HuH-7.5 (cell line): ENCODE measurements around the gene KCNK7.
A peak's percentile ranks its signal among the peaks of the same experiment; 100 is the strongest.

Experiments
- DNase-seq: peaks from one replicate; pipeline ENCODE4 v3.0.0; 2011; ENCODE audit warnings: low spot score

Gene KCNK7

DNA sequence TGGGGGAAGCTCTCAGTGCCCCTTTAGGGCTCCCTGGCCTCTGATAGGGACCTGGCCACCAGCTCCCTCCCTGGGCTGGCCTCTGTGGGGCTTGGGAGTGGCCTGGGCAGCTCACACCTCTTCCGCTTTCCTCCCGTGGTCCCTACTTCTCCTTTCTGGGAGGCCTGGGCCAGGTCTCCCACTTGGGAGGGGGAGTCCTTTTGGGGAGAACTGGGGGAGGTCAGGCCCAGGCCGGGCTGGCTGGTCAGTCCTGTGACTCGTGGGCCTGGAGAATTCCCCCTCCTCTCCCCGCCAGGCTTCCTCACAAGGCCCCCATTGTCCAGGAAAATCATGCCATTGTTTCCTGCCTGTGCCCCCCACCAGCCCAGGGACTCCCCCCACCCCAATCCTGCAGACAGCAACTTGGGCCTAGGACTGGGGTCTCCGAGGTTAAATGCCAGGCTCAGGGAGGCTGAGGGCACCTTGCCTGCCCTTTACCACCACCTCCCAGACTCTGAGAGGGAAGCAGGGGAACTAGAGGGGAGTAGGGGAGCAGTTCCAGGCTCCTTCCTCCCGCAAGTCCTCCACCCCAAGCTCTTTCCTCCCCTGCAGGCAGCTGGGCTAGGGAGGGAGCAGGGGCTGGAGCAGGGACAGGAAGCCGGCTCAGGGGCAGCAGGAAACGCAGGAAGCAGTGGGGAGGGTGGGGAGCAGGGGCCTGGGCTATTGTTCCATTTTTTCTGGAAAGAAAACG is 15.6 kb upstream of the KCNK7 start:
- DNase-seq, result no peak

DNA sequence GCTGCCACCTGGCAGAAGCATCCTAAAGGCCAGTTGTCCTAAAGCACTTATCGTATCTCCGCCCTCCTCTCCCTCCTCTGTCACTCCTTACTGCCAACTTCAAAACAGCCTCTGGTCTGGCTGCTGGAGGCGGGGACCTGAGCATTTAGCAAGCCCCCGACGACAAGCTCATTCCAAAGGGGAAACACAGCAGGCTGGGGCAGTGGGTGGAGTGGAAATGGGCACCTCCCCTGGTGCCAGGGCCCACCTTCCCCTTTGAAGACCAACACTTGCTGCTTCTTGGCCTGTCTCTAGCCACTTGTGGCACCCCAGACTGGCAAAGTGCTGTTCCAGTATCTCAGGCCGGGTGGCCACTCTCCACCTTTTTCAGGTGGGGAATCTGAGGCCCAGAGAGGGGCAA is 14.8 kb upstream of the KCNK7 start:
- no peak for DNase-seq

DNA sequence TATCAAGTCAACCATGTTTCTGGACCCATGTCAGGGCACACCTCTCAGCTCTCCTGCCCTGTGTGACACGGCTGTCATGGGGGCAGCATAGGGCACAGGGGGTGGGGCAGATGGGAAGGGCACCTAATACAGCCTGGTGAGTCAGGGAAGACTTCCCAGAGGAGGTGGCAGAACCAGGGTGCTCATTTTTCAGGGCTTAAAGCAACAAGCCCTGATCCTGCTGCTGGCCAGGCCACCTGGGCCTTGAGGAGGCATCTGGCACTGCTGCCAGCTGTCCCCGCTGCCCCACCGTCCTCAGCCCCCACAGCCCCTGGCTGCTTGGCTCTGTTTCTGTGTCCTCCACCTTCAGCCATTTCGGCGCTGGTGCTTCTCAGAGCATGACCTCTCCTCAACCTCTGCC is 14.1 kb upstream of the KCNK7 start:
- DNase-seq, result no peak

DNA sequence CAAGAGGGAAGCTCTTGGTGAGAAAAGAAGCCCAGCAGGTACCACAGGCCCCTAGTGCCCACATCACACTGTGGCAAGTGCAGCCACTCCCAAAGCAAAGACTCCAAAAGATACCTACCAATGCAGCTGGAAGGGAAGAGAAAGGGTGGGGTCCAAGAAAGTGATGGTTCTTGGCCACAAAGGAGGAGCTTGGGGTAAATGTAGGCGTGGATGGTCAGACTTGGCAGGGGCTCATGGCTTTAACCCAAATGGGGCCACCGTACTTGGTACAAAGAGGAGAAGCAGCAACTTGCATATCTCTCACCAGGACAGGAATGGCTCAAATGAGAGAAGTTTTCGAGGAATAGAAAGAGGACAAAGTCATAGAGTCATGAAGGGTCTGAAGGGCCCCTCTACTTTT is 13.6 kb upstream of the KCNK7 start:
- no peak for DNase-seq

DNA sequence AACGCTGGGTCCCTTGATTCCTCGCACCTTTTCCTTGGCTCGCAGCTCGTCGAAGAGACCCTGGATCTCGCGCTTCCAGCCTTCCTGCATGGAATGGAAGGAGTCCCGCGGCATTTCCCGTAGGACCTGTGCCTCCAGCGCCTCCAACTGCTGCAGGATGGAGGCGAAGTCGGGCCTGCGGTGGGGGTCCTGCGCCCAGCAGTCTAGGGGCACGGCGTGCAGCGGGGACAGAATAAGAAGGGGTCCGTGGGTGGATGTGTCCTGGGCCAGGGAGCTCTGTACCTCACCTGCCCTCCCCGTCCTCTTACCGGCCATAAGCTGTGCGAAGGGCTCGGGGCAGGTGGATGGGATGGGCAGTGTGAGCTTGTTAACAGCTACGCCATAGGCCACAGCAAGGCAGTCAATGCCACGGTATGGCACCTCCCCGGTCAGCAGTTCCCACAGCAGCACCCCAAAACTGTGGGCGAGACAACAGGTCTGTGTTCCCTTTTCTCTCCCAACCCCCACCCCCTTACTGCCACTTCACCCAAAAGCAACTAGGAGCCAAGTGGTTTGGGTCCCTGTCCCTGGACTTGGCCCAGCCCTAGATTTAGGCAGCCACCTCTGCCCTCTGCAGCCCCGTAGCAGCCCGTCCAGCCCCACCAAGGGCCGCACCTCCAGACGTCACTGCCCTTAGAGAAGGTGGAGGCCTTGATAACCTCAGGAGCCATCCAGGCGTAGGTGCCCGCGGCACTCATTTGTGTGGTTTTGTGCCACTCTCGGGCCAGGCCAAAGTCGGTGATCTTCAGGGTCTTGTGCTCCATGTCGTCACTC is 12.2 kb upstream of the KCNK7 start:
- no peak for DNase-seq

DNA sequence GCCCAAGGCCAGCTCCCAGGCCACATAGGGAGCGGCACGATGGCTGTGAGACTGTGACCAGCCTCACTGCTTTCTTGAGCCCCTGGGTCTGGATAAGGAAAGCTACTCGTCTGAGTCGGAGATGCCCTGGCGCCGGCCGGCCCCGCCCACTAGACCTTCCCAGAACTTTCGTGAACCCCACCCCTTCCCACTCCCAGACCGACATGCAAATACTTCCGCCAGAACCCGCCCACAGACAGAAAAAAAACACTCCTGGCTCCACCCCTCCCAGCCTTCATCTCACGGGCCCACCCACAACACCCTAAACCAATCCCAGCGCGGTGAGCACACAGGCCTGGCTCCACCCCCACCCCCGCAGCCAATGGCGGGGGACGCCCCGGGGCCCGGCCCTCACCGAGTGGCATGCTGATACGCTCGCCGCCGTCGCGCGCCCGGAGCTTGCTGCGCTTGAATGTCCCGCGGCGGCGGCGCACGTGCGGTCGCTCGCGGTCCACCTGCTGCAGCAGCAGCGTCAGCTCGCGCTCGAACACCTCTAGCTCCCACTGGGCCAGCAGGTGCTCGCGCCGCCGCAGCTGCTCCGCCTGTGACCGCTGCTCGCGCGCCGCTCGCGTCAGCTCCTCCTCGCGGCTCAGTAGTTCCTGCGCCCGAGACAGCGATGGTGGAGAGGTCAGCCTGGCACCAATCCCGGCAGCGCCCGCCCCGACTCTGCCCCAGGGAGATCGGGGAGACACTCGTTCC is 11.4 kb upstream of the KCNK7 start:
- no peak for DNase-seq

DNA sequence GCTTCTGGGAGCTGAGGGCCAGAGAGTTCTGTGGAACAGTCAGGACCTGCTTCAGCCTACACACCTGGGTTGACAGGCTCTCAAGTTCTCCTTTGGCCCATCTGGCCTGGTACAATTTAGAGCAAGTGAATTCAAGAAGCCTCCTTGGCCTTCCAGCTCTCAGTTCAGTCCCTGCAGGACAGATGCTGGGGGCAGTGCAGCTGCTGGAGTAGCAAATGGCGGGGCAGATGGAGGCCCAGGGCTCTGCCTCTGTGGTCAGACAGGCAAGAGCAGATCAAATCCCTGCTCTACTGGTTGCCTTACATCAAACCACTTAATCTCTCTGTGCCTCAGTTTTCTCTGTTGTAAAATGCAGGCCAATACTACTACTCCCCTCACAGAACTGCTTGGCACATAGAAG is 8.7 kb upstream of the KCNK7 start:
- DNase-seq, result no peak

DNA sequence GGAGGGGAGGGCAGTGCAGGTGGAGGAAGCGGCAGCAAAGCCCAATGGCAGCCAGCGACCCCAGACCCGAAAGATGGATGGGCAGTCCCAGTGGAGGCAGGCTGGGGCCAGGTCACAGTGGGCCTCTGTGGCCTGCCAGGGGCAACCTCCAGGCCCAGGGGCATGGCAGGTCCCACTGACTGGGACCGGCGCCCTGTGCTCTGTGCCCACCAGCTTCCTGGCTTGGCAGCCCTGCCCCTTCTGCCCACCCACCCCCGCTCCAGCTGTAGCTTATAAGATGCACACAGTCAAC is 4.3 kb upstream of the KCNK7 start:
- DNase-seq, result no peak

DNA sequence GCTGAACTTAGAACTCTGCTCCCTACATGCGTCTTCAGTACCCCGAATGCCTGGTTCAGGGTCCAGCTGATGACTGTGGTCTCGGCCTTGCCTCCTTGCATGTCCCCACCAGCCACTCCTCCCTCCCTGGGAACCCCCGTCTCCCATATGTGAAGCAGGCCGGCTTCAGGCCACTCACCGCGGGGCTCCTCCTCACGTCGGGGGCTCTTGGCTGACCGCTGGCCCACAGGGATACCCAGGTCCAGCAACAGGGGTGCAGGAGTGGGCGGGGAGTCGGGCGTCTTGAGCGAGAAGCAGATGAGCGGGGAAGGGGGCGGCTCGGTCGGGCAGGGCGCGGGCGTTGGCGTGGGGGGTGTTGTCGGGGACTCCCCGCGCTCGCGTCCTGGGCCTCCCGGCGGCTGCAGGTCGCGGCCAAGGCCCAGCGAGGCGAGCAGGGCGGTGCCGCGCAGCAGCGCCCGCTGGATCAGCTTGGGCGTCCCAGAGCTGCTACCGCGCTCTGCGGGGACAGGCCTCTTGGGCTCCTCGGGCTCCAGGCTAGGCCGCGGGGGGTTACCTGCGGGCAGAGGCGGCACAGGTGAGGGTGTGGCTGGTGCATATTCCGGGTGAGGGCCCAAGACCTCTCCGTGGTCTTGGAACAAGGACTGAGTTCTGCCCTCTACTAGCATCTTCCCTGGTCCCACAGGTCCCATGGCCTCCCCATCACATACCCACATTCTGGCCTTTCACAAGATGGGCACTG is 3.8 kb upstream of the KCNK7 start:
- DNase-seq, result no peak

DNA sequence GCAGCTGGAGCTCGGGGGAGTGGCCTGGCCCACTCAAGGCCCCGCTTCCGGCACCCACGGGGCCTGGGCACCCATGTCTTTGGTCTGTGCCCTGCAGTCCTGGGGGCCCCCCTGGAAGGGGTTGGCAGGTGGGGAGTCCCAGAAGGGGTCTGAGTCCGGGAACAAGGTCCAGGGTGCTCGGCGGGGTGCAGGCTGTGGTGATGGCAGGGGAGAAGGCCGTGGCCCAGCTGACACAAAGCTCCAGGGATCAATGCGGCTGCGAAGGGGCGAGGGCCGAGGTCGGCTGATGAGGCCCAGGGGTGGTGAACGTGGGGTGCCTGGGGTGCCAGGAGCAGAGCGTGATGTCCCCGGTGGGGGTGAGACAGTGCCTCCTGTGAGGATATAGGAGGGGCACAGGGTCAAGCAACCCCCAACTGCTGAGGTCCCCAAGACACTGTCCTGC is 2.7 kb upstream of the KCNK7 start:
- no peak for DNase-seq

DNA sequence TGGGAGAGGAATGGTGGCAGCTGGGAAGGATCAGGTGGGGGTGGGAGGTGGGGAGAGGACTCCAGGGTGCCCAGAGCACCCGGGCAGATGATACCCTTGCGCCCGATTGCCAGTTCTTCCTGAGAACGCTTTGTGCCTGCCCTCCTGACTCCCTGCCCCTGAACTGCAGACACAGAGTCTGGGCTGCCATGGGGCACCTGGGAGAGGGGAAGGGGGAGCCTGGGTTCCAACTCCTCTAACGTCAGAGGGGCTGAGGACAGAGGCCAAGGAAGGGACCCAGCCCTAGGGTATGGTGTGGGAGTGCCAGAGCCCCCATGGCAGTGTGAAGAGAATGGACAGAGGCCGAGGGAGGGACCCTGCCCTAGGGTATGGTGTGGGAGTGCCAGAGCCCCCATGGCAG is 920 bp upstream of the KCNK7 start:
- DNase-seq, result no peak

DNA sequence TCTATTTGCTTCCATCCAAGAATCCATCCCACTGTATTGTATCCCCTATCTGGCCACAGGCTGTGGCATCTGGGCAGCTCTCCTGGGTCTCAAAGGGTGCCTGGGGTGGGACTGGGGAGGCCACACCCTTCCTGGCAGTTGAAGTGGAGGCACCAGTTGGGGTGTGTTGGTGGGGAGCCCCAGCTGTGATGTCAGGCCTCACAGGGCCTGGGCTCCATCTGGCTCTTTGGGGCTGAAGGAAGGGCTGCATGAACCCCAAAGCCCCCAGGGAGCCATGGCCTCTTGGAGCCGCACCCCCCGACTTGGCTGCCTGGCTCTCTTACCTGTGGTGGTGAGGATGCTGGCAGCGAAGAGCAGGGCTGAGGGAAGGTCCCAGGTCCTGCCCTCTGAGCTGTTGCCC is 469 bp downstream of the KCNK7 start:
- no peak for DNase-seq

DNA sequence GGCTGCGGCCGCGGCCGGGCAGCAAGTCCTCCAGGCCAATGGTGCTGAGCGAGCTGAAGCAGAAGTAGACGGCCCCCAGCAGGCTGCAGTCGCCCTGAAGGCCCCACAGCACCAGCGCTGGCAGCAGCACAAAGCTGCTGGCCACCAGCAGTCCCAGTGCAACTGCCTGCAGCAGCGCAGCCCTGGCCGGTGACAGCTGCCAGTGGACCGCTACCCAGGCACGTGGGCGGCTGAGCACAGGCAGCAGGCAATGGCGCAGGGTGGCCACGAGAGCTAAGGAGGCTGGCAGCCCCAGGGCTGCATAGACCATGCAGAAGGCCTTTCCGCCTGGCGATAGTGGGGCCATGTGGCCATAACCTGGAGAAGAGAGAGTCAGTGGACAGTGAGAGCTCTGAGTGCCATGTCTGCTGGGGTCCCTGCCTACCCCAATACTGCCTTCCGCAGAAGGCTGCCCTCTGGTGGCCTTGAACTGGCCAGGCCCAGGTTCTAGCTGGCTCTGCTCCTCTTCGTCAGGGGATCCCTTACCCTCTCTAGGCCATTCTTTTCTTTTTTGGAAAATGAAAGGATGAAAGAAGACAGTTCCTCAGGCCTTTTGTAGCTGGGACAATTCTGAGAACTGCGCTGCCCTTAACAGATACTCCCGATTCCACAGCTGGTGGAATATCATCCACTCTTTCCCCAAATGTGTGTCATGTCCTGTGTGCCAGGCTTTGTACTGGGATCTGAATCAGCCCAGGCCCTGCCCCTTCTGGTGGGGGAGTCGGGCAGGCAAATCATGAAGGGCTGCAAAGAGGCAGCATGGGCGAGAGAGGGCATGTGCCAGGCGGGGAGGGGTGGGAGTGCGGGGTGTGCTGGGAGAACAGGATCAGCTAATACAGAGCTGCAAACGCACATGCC is 1.8 kb downstream of the KCNK7 start:
- DNase-seq, result peak; percentile 90

DNA sequence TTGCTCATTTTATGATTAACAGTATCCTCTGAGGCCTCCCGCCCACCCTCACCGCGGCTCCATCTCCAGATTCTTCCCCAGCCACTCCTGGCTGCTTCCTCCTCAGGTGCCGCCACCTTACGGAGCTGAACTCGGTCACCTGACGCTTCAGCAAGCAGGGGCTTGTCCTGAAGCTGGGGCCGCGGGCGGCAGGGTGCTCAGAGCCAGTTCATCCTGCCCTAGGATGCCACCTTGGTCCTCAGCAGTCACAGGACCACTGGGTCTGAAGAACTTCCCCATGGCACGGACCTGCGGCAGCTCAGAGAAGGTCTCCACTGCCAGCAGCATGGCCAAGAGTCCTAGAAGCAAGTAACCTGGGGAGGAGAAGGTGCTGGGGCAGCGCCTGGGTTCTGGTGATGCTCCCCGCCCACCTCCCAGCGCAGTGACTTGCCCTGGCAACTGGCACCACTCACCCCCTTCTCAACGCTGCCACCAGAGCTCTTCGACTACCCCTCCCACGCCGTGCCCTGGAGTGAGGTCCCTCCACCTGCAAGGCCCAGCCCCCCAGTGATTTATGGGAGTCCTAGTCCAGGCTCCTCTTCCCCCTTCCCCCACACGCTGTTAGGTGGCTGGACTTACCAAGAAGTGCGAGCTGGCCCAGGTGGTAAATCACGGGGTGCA is 2.6 kb downstream of the KCNK7 start:
- DNase-seq, result no peak

DNA sequence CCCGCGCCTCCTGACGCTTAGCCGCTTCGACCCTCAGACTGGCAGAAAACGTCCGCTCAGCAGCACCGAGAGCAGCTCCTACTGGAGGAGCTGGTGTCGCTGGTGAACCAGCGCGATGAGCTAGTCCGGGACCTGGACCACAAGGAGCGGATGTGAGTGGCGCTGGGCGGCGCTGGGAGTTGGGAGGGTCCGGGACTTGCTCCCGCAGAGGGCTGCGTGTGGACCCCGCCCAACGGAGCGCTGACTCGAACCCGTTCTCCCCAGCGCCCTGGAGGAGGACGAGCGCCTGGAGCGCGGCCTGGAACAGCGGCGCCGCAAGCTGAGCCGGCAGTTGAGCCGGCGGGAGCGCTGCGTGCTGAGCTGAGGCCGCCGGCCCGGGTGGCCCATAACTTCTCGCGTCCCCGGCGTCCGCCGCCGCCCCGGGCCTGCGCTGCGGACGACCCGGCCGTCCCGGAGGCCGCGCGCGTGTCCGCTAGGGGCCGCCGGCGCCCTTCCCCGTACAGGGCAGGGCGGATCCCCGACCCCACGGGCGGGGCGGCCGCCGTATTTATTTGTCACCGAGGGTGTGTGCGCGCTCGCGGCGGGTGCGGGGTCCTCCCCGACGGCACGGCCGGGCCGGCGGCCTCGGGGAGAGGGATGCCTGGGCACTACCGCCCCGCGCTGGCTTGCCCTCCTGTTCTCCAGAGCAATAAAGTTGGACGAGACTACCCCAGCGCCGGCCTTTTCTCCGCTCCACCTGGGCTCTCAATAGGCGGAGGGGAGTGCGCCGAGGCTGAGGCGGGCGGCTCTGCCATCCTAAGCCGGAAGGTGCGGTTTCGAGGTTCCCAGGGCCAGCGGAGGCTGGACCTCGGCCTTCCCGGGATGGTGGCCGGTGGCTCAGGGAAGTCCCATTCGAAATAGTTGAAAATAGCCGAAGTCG is 3.4 kb downstream of the KCNK7 start:
- no peak for DNase-seq

DNA sequence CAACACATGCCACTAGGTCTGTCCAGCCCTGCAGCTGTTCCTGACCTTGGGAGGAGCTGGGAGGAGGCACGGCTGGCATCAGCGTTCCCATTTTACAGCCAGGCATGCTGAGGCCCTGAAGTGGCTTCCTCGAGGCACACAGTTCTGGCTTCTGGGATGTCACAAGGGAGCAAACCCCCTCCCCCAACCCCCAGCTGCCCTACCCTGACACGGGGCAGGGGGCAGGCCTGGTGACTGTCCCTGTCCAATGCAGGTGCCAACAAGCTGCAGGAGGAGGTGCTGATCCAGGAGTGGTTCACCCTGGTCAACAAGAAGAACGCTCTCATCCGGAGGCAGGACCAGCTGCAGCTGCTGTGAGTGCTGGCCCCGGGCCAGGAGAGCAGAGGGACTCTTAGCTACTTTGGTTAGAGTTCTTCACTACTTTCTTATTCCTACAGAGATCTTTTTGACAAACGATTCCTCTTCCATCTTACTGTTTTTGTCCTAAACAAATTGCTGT is 5.3 kb downstream of the KCNK7 start:
- no peak for DNase-seq

DNA sequence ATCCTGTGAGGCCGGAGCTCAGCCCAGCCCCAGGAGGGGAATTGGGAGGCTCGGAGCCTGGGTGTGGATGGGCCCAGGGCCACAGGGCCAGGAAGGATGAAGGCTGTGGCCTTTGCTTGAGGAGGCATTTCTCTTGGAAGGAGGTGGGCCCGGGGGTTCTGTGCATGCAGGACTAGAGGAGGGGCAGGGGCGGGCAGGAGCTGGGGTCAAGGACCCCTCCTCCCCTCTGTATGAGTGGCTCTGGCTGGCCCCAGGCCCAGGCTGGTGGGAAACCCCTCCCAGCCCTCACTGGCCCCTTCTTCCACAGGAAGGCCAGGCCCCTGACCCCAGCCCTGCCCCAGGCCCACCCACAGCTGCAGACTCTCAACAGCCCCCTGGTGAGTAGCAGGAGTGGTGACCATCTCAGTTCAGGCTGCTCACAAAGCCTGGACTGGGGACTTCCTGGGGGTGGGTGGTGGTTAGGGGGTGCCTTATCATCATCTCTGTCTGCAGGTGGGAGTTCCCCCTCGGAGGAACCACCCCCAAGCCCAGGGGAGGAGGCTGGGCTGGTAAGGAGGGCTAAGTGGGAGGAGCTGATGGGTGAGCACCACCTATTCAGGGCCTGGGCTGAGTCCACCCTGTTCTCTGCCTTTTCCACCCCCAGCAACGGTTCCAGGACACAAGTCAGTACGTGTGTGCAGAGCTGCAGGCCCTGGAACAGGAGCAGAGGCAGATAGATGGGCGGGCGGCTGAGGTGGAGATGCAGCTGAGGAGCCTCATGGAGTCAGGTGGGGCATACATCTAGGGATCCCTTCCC is 6.0 kb downstream of the KCNK7 start:
- DNase-seq, result no peak

DNA sequence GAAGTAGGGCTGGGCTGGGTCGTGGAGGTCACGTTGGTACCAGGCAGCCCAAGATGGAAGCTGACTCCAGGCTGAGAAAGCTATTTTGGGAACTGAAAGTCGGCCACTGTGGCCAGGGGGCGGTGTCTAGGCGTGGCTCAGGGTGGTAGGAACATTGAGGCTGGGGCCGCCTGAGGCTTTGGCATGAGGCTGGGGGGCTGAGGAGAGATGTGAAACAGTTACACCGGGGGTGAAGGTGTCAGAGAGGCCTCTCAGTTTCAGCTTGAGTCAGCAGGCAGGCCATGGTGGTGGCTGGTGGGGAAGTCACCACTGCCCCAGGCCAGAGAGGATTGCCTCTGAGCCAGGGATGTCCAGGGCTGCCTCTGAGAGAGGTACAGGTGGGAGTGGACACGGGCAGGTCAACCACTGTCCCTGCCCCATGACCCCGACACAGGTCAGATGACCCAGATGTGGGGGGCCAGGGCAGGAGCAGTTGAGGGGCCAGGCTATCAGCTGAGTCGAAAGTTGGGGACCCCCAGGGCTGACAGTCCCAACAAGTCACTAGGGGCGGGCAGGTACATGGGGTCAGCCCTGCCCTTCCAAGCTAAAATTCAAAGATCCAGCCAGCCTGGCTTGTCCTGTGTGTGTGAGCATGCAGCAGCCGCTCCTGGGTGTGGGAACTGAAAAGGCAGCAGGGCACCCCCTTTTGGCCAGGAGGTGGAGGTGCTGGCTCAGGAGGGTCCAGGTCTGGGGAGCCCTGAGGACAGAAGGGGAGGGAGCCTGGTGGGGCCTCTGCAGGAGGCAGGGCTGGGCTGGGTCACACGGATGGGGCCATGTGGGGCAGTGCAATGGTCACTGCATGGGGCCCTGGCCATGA is 7.2 kb downstream of the KCNK7 start:
- peak; percentile 97 for DNase-seq
